Measurements from ENCODE around the gene RCAN2.

Gene RCAN2

GRCh38 chr6:46370622-46371021 lies 120.6 kb downstream of the RCAN2 start:
- no peak overlapping the region for H3K4me3 ChIP-seq (ENCODE audit: low read length)
- H3K36me3 ChIP-seq (ENCODE audit: control insufficient read depth, insufficient read depth, low read length), result no peaks in the 10 kb centered on the region
- H3K9me3 ChIP-seq (ENCODE audit: control insufficient read depth, low read length), result no peaks in the 10 kb centered on the region
- no peaks in the 10 kb centered on the region for H3K27me3 ChIP-seq (ENCODE audit: control insufficient read depth, insufficient read depth, low read length)
- peaks cover 3% of the 10 kb centered on the region for H3K4me1 ChIP-seq (ENCODE audit: control insufficient read depth, insufficient read depth, low read length)
- H3K9ac ChIP-seq (ENCODE audit: low read length), result no peak overlapping the region

GRCh38 chr6:46368169-46368536 lies 123.1 kb downstream of the RCAN2 start:
- no peaks in the 10 kb centered on the region for H3K36me3 ChIP-seq (ENCODE audit: control insufficient read depth, insufficient read depth, low read length)
- H3K27me3 ChIP-seq (ENCODE audit: control insufficient read depth, insufficient read depth, low read length), result no peaks in the 10 kb centered on the region
- no peak overlapping the region for H3K4me3 ChIP-seq (ENCODE audit: low read length)
- H3K9ac ChIP-seq (ENCODE audit: low read length), result no peak overlapping the region
- H3K4me1 ChIP-seq (ENCODE audit: control insufficient read depth, insufficient read depth, low read length), result peaks cover 3% of the 10 kb centered on the region
- H3K9me3 ChIP-seq (ENCODE audit: control insufficient read depth, low read length), result no peaks in the 10 kb centered on the region

GRCh38 chr6:46367354-46368168 lies 123.7 kb downstream of the RCAN2 start:
- Histone ChIP-seq H3K4me1 (ENCODE audit: control insufficient read depth, insufficient read depth, low read length) (peaks cover 3% of the 10 kb centered on the region), H3K27me3 (ENCODE audit: control insufficient read depth, insufficient read depth, low read length) (no peaks in the 10 kb centered on the region)

GRCh38 chr6:46366190-46366900 lies 124.9 kb downstream of the RCAN2 start:
- no peak overlapping the region for H3K4me3 ChIP-seq (ENCODE audit: low read length)
- no peaks in the 10 kb centered on the region for H3K27me3 ChIP-seq (ENCODE audit: control insufficient read depth, insufficient read depth, low read length)
- peaks cover 3% of the 10 kb centered on the region for H3K4me1 ChIP-seq (ENCODE audit: control insufficient read depth, insufficient read depth, low read length)
- H3K9ac ChIP-seq (ENCODE audit: low read length), result no peak overlapping the region
- no peaks in the 10 kb centered on the region for H3K9me3 ChIP-seq (ENCODE audit: control insufficient read depth, low read length)
- H3K36me3 ChIP-seq (ENCODE audit: control insufficient read depth, insufficient read depth, low read length), result no peaks in the 10 kb centered on the region

More at GRCh38 chr6:46367354-46368168, 123.7 kb downstream of the RCAN2 start:
- no peak overlapping the region for H3K9ac ChIP-seq (ENCODE audit: low read length)
- no peaks in the 10 kb centered on the region for H3K9me3 ChIP-seq (ENCODE audit: control insufficient read depth, low read length)
- no peaks in the 10 kb centered on the region for H3K36me3 ChIP-seq (ENCODE audit: control insufficient read depth, insufficient read depth, low read length)
- no peak overlapping the region for H3K4me3 ChIP-seq (ENCODE audit: low read length)

GRCh38 chr6:46357591-46357990 lies 133.7 kb downstream of the RCAN2 start:
- Histone ChIP-seq H3K27me3 (ENCODE audit: control insufficient read depth, insufficient read depth, low read length) (no peaks in the 10 kb centered on the region), H3K4me1 (ENCODE audit: control insufficient read depth, insufficient read depth, low read length) (peaks cover 5% of the 10 kb centered on the region), H3K9ac (ENCODE audit: low read length) (no peak overlapping the region), H3K4me3 (ENCODE audit: low read length) (no peak overlapping the region), H3K36me3 (ENCODE audit: control insufficient read depth, insufficient read depth, low read length) (no peaks in the 10 kb centered on the region), H3K9me3 (ENCODE audit: control insufficient read depth, low read length) (no peaks in the 10 kb centered on the region)

GRCh38 chr6:46356543-46356942 lies 134.7 kb downstream of the RCAN2 start:
- Histone ChIP-seq H3K36me3 (ENCODE audit: control insufficient read depth, insufficient read depth, low read length) (no peaks in the 10 kb centered on the region), H3K4me1 (ENCODE audit: control insufficient read depth, insufficient read depth, low read length) (peaks cover 5% of the 10 kb centered on the region), H3K9me3 (ENCODE audit: control insufficient read depth, low read length) (no peaks in the 10 kb centered on the region), H3K4me3 (ENCODE audit: low read length) (no peak overlapping the region), H3K27me3 (ENCODE audit: control insufficient read depth, insufficient read depth, low read length) (no peaks in the 10 kb centered on the region), H3K9ac (ENCODE audit: low read length) (no peak overlapping the region)

- H3K4me1 ChIP-seq (ENCODE audit: control insufficient read depth, insufficient read depth, low read length), result peaks cover 6% of the 10 kb centered on the region
- no peak overlapping the region for H3K4me3 ChIP-seq (ENCODE audit: low read length)
- H3K27me3 ChIP-seq (ENCODE audit: control insufficient read depth, insufficient read depth, low read length), result no peaks in the 10 kb centered on the region
- no peak overlapping the region for H3K9ac ChIP-seq (ENCODE audit: low read length)
- no peaks in the 10 kb centered on the region for H3K36me3 ChIP-seq (ENCODE audit: control insufficient read depth, insufficient read depth, low read length)
- H3K9me3 ChIP-seq (ENCODE audit: control insufficient read depth, low read length), result no peaks in the 10 kb centered on the region
Measured at GRCh38 chr6:46353528-46353927, 137.7 kb downstream of the RCAN2 start.

- Histone ChIP-seq H3K36me3 (ENCODE audit: control insufficient read depth, insufficient read depth, low read length) (no peaks in the 10 kb centered on the region), H3K4me1 (ENCODE audit: control insufficient read depth, insufficient read depth, low read length) (peaks cover 14% of the 10 kb centered on the region), H3K27me3 (ENCODE audit: control insufficient read depth, insufficient read depth, low read length) (no peaks in the 10 kb centered on the region), H3K4me3 (ENCODE audit: low read length) (no peak overlapping the region), H3K9me3 (ENCODE audit: control insufficient read depth, low read length) (no peaks in the 10 kb centered on the region), H3K9ac (ENCODE audit: low read length) (no peak overlapping the region)
Measured at GRCh38 chr6:46352541-46353268, 138.5 kb downstream of the RCAN2 start.

GRCh38 chr6:46350714-46351113 lies 140.5 kb downstream of the RCAN2 start:
- Histone ChIP-seq H3K36me3 (ENCODE audit: control insufficient read depth, insufficient read depth, low read length) (no peaks in the 10 kb centered on the region), H3K9me3 (ENCODE audit: control insufficient read depth, low read length) (no peaks in the 10 kb centered on the region), H3K4me3 (ENCODE audit: low read length) (no peak overlapping the region), H3K9ac (ENCODE audit: low read length) (no peak overlapping the region), H3K27me3 (ENCODE audit: control insufficient read depth, insufficient read depth, low read length) (no peaks in the 10 kb centered on the region), H3K4me1 (ENCODE audit: control insufficient read depth, insufficient read depth, low read length) (peaks cover 15% of the 10 kb centered on the region)

- peaks cover 11% of the 10 kb centered on the region for H3K4me1 ChIP-seq (ENCODE audit: control insufficient read depth, insufficient read depth, low read length)
- H3K36me3 ChIP-seq (ENCODE audit: control insufficient read depth, insufficient read depth, low read length), result no peaks in the 10 kb centered on the region
- no peak overlapping the region for H3K4me3 ChIP-seq (ENCODE audit: low read length)
- no peaks in the 10 kb centered on the region for H3K27me3 ChIP-seq (ENCODE audit: control insufficient read depth, insufficient read depth, low read length)
- no peak overlapping the region for H3K9ac ChIP-seq (ENCODE audit: low read length)
- no peaks in the 10 kb centered on the region for H3K9me3 ChIP-seq (ENCODE audit: control insufficient read depth, low read length)
Measured at GRCh38 chr6:46347669-46348068, 143.6 kb downstream of the RCAN2 start.

- no peaks in the 10 kb centered on the region for H3K27me3 ChIP-seq (ENCODE audit: control insufficient read depth, insufficient read depth, low read length)
- no peaks in the 10 kb centered on the region for H3K4me1 ChIP-seq (ENCODE audit: control insufficient read depth, insufficient read depth, low read length)
- no peak overlapping the region for H3K9ac ChIP-seq (ENCODE audit: low read length)
- no peaks in the 10 kb centered on the region for H3K9me3 ChIP-seq (ENCODE audit: control insufficient read depth, low read length)
- no peaks in the 10 kb centered on the region for H3K36me3 ChIP-seq (ENCODE audit: control insufficient read depth, insufficient read depth, low read length)
- no peak overlapping the region for H3K4me3 ChIP-seq (ENCODE audit: low read length)
Measured at GRCh38 chr6:46340246-46340645, 151.0 kb downstream of the RCAN2 start.

- Histone ChIP-seq H3K4me3 (ENCODE audit: low read length) (no peak overlapping the region), H3K9ac (ENCODE audit: low read length) (no peak overlapping the region), H3K36me3 (ENCODE audit: control insufficient read depth, insufficient read depth, low read length) (no peaks in the 10 kb centered on the region), H3K4me1 (ENCODE audit: control insufficient read depth, insufficient read depth, low read length) (no peaks in the 10 kb centered on the region), H3K27me3 (ENCODE audit: control insufficient read depth, insufficient read depth, low read length) (no peaks in the 10 kb centered on the region), H3K9me3 (ENCODE audit: control insufficient read depth, low read length) (no peaks in the 10 kb centered on the region)
Measured at GRCh38 chr6:46338131-46338530, 153.1 kb downstream of the RCAN2 start.
